ENCODE results near the gene ZNF831.

Gene ZNF831

DNA sequence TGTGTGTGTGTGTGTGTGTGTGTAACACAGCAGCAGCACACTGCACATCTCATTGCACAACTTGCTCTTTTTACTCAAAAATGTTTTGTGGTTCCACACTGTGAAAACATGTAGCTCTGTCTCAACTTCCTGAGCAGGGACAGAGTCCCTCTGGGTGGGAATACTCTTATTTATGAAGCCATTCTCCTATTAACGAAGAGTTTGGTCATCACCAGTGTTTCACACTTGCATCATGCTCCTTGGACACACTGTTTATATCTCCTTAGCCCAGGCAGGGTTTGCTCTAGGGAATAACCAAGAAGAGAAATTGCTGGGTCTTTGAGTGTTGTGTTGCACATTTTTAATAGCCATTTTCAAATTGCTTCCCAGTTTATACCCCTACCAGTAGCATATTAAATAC is 53.6 kb downstream of the ZNF831 start:
- no peak for DNase-seq

DNA sequence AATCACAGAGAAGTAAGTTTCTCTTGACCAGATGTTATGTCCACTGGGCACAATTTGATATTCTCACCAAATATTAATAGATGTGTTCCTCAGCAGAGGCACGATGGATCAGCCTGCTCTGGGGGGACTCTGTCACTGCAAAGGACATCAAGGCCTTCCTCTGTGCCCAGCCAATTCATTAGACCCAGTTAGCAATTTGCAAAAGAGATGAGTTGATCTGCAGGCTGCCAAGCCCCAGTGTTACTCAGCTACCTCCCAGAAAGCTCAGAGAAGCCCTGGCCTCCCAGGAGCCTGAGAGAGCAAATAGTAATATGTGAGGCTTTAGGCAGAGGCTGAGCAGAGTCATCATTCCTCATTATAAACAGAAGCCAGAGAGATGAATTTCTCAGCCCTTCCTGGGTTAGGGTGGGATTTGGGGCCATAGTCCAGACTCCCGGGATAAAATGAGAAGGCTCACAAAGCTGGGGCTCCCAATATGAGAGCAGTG is 54.2 kb downstream of the ZNF831 start:
- no peak for DNase-seq

DNA sequence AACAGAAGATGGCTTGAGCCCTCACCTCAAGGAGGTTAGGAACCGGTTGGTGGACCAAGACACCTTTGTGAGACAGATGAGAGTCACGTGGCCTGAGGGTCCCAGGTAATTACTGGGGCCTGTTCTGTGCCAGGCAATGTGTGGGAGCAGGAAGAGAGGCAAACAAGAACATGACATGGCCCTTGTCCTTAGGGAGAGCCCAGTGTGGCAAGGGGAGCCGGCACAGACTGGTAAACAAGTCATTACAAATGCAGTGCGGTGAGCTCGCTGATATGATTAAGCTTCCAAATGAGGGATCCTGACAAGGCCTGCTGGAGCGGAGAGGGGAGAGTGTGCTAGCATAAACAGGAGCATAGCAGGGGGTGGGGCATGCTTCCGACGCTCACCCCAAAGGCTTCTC is 55.6 kb downstream of the ZNF831 start:
- DNase-seq = no peak

DNA sequence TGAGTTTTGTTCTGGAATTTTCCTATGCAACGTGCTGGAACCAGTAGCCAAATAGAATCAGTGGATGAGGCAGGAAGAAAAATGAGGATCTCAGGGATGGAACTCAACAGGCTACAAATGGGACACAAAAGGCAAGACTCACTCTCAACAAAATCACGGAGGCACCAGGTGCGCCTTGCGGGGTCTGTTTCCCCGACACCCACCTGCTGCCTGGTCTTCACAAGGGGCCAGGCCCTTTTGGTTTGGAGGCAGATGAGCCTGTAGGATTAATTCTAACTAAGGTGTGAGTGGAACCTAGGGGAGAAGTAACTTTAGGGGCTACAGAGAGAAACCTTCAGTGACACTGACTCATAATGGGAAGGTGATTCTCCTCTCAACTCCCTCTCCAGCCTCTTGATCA is 56.5 kb downstream of the ZNF831 start:
- DNase-seq = no peak

DNA sequence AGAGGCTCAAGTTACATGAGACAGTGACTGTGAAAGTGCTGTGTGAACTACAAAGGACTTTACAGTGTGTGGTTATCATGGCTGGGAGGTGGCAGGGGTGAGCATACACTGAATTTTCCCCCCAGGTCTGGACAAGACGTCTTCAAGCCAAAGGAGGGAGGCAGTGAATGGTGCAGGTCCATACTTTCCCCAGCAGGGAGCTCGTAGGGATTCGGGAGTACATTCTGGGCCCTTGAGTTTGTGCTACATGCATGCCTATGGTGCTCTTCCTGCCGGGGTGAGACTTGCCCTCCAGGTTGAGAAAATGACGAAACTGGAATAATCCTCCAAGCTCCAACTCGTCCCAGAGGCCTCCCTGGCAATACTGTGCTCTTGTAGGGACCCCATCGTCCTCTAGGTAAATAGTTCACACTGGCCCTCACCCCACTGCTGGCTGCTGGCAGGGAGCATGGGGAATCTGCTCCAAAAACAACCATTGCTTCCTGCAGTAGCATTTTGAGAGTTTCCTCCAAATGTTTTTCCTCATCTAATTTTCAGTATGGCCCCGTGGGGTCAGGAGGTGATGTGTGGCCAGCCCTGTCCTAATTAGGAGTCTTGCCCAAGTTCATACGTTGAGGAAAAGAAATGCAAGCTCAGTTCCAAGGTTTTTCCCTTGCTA is 57.6 kb downstream of the ZNF831 start:
- DNase-seq = no peak

DNA sequence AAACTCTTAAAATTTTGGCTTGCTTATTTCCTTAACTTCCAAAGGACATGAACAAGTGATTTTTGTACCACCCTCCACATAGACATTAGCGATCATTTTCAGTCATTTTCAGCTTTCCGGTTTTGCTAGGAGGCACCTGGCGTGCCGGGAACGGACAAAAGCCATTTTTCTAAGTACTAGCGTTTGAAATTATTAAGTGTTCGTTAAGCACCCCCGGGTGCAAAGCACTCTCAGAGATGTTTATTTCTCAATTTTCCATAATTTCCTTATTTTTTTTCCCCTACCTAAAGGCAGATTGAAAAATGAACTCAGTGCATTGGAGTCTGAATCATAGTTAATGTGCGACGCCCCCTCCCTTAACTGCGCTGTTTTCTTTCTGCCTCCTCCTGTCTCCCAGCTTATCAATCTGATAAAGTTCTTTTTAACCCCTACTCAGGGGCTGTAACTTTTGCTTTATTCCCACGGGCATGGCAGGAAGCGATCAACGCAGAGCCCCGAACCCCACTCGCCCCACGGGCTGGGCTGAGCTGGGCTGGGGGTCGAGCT is 58.2 kb downstream of the ZNF831 start:
- DNase-seq = no peak

DNA sequence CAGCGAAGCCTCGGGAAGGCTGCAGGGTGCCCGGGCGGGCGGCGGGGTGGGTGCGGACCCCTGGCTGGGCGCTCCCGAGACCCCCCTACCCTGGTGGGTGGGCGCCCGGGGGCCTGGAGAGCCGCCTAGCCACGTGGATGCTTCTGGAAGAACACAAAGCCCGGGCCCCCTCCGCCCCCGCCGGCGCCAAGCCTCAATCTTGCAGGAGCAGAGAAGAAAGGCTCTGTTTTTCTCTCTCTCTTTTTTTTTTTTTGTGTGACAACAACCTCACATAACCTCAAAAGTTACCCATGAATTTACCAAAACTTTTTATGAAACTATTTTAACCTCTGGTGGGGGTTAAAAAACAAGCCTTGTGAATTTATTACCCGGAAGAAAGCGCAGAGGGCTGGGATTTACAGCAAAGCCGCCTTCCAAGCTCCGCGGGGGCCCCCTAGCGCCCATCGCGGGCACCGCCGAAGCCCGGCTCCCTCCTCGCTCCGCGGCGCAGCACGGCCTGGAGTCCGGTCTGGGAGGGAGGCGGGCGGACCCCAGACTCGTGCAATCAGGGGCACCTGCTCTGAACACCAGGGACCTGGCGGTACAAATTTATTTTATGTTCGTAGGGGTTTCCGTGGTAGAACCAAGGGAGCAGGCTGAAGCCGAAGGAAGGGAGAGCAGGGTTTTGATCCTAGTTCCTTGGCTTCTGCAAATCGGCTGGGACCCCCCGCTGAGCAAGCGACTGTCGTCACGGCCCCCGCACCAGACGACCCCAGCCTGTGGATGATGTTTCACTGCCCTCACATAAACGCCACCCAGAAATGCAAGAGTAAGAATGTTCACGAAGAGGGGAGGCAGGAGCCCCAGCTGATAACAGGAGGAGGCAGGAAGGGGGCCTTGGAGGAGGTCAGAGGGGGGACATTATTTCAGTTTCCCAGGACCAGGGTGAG is 58.9 kb downstream of the ZNF831 start:
- DNase-seq = peak; percentile 83

DNA sequence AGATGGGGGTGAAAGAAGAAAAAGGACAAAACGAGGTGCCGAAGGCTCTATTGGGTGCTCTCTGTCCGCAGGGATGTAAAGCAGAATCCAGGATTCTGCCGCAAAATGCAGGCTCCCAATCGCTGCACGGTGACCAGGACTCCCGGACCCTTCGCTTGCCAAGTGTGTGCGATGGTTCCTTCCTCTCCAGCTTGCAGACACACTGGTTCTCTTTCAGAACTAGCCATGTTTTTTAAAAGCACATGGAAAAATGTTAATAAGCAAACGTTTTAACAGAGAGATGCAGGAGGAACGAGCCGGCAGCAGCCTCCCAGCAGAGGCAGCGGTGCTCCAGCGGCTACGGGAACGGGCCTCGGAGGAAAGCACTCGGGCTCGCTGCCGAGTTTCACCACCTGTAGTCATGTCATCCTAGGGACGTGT is 59.6 kb downstream of the ZNF831 start:
- no peak for DNase-seq

DNA sequence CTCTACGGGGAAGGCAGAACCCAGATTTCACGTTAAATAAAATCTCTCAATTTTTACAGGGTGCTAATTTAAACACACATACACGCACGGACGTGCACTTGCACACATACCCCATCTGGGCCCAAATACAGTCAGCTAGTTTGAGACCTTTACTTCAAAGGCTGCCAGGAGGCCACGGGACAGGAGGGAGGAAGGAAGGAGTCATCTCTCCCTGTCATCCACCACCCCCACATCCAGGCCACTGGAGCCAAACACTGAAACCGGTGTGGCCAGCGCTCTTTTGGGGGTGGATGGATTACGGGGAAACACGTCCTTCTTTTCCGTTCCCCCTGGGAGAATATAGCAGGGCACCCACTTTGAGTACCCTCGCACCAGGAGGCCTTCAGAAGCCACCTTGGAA is 60.1 kb downstream of the ZNF831 start:
- DNase-seq = no peak

DNA sequence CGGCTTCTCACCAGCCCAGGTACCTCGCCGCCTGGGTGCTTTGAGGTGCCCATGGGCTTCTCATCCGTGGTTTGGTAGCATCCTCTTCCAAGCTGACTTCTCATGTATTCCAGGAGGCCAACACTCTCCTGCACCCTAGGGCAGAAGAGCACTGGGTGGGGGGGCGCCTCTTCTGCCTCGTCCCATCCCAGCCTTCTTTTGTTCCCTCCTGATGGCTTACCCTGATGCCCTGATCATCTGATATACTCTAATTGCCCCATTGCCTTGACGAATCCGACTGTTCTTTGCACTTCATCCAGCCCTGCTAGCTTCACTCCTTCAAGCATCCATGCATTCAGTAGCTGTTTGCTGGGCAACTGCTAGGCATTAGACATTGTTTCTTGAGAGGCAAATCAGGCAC is 60.6 kb downstream of the ZNF831 start:
- DNase-seq = no peak

DNA sequence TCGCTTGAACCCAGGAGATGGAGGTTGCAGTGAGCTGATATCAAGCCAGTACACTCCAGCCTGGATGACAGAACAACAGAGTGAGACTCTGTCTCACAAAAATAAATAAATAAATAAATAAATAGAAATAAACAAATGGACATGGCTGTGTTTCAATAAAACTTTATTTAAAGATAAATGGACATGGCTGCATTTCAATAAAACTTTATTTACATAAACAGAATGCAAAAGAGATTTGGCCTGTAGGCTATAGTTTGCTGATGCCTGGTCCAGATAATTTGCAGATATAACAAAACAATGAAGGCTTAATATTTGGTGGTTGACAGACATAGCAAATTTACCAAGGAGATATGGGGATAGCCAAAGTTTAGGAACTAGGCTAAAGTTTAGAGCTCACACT is 66.8 kb downstream of the ZNF831 start:
- no peak for DNase-seq

DNA sequence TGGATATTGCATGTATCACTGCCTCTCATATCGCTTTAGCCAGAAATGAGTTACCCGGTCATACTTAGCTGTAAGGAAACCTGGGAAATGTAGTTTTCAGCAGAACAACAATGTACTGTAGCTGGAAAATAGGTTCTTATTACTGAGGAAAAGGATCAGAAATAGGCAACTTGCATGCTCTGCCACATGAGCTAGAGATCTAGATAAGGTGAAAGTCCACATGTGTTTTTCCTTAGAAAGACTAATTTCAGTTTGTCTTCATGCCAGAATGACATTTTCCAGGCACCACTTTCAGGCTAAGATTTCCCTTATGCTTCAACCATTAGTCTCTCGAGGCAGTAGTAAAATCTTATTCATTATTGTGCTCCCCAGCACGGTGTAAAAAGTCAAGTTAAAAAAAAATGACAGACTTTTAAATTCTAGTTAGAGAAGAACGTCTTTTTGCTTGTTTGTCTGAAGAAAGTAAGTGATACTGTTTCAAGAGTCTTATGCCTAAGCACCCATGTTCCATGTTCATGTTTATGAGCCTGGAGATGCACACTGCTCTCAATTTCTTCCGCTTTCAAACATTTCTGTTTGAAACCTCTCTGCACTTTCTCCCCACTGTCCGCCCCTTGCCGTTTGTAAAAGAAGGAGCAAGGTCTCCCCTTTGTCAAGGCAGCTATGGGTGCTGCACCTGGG is 67.6 kb downstream of the ZNF831 start:
- DNase-seq = no peak

DNA sequence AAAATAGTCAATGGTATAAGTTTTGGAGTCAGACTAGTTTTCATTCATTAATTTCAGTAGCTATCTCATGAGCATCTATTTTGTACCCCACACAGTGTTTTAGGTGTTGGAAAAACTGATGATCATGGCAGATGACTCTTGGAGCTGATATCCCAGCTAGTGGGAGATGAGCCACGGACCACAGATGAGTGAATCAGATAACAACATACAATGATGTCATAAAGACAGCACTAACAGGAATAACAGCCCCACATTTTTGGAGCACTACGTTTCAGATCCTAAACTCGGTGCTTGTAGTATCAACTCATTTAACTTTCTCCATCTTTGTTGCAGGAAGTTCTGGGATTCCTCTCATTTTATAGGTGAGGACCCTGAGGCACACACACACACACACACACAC is 69.0 kb downstream of the ZNF831 start:
- DNase-seq = no peak

DNA sequence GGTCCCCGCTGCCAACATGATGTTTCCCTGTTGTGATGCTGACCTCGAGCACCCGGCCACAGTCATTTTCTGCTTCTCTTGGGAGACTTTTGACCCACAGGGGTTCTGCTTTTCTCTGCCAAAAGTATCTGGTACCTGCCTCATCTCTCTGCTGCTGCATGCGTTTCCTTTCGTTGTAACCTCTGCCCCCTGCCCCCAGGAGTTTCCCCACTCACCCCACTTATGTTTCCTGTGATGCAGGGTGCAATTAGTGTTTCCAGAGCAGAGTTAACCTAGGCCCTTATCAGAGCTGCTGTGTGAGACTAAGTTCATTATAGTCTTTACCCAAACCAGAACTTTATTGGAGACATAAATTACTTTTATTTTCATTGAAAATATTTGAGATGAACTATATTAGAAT is 71.6 kb downstream of the ZNF831 start:
- DNase-seq = no peak

DNA sequence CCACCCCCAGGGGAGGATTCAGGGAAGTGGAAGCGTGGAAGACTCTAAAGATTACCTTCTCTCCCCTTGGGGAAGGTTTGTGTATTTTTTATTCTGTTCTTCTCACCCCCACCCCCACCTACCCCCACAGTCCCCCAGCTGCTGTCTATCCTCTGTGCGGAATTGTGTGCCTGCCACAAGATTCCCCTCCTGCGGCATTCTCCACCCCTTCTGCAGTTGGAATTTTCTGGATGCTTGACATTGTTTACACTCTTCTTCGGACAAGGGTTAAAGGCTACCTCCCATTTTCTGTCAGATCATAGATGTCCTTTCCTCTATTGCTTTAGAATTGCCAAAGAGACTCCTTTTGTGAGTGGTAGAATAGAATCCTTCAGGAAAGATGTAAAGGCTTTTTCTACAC is 76.4 kb downstream of the ZNF831 start:
- DNase-seq = no peak

DNA sequence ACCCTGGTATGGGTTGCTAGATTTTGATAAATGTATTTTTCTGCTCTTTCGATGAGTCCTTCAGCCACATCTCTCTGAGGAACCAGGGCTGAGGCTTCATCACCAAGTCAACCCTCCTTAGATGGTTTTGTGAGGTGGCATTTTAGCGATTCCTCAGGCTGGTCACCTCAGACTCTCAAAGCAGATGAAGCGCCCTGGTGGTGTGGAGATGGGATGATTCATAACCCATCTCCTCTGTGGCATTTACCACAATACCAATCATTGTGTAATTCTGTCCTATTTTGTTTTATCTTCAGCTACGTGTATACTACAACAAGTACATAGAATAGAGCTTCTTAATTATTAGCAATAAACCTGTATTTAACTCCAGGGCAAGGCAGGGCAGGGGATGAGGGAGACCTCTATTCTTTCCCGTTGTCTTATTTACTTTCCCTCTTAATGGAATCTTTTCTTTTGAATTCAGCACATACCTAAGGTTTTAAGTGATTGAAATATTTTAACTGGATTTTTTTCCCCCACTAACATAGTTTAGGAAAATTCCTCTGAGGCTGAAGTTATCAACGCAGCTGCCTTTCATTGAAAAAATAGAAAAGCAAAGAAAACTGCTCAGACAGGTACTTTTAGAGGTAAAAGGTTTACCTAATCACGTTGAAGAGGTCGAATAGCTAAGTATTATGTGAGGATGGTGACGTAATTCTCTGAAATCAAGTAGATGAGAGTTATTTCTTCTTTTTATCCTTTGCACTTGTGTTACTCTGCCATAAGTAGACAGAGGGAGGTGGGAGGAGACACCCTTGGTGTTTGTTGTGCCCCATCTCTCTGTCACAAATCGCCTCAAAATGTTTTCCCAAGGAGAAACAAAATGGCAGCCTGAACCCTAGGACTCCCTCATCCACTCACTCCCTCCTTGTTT is 79.3 kb downstream of the ZNF831 start:
- DNase-seq = no peak

DNA sequence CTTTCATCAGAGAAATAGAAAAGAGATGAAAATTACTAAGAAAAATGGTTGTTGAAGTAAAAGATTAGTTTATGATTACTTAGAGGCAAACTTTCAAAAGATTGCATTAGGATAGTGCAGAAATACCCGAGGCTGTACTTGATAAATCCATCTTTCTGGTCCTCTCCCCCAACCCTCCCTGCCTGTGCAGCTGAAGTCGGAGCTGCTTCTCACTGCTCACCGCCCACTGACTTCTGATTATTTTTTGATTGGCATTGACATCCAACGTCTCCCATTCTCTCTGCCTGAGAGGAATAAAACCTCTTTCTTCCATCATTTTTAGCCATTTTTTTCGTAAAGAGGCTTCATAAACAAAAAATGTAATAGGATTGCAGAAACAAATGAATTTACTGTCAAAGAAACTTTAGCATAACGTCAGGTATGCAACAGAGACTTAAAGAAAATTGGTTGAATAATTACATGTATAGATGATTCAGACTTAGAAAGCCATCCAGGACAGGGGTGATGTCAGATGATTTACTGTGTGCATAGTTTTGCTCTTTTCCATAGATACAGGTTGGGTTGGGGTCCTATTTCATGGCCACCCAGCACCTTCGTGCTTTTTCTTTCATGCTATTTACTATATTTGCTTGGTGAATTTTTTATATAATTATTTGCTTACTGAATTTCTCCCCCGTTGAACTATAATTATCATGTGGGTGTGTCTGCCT is 83.2 kb downstream of the ZNF831 start:
- DNase-seq = no peak

DNA sequence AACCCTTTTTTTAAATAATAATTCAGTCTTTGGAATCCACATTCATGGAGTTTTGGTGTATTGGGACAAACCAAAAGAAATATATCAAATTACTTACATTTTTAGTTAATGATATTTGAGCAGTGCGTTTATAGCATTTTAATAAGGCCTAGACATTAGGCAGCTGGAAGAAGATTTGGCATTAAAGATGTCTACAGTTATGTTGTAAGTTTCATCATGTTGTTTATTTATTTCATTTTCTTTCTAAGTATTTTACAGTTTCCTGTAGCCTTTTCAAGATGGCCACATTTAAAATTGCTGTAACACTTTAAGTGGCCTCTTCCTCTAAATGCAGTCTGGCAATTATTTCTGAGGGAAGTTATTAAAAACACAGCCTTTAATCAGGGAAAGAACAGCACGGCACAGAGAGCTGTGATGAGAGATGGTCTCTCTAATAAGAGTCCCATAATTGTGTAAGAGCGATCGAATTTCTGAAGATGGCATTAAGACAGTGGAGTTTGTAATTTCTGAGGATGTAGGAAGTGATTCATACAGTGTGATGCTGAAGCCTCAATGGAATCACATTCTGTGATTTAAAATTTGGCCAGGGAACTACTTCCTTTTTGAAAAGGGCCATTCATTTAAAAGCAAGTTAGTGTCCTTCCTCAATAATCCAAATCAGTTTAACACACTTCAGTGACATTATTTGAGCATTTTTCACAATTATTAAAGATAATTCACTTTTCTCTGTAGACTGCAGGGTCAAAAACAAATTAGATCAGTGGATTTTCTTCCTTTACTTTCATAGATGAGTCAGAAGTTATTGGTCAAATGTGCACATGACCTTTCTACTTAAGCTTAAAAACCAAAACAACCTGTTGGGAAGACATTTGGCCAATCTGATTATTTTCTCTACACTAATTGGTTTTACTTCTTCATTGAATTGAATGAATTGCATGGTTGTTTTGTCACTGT is 84.4 kb downstream of the ZNF831 start:
- DNase-seq = no peak

DNA sequence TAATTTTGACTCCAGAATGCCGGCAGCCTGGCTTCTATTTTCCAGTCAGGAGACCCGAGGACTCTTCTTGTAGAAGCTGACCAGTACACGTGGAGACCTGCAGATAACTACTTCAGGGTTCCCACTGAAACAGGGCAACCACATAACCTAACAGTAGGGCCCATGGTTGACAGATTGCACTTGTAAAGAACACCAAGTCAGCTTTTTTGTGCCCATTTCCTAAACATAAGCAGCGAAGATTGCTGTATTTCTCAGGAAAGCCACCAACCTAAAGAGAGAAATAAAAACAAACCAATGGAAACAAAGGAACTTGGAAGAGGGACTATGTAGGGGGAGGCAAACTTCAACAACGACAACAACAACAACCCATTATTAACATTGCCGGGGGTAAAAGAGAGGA is 86.7 kb downstream of the ZNF831 start:
- no peak for DNase-seq

DNA sequence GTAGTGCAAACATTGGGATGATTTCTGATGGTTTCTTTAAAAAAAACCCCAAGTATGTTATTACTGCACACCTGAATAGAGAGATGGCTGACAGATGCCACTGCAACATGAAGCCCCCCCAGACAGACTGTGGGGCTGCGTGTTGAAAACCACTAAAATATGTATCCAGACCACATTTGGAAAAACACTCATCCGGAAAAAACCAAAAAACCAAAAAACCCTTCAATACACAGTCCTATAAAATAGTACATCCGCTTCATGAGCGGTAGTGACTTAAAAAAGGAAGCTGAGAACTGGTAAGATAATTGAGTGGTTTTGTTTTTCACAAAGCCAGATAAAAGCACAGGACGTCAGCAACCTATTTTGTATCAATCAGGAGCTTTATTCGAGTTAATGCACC is 89.7 kb downstream of the ZNF831 start:
- DNase-seq = no peak

Data from stimulated activated CD4-positive, alpha-beta T cell treated with anti-CD3 and anti-CD28 coated beads, Interleukin-12 subunit alpha, Interleukin-12 subunit beta, amount 100 ng/mL, for 4 hours (primary cell).